Measurements from ENCODE around the gene CD37. TPM values are rescaled to one million over a fixed set of nuclear protein-coding genes. Genes with fewer than 3 reads are reported as not detected.
A peak's percentile ranks its signal among the peaks of the same experiment; 100 is the strongest.

Gene CD37
- total RNA-seq, 2 experiments from 2014 or later = 131 to 137 TPM

DNA sequence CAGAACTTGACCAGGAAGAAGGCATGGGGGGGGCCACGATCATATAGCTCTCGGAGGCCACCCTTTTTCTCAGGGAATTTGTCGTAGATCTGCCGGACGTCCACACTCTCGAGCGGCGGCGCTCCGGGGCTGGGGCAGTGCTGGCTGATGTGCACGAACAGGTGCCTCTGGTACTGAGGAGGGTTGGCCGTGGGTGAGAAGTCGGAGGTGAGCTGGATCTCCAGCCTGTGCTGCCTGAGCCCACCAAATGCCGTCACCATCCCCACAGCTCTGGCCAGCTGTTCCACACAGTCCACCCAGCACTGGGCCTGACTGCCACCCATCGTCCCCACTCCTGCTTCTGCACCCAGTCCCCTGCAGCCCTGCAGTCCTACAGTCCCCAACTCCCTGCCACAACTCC lies 12.0 kb downstream of the CD37 start:
- H3K36me3 Mint-ChIP-seq (ENCODE audit: low read depth) = no peaks in the 10 kb centered on the region
- no peaks in the 10 kb centered on the region for H3K9me3 Mint-ChIP-seq
- DNase-seq = no peak
- H3K4me1 Mint-ChIP-seq (ENCODE audit: low read depth) = peaks cover 11% of the 10 kb centered on the region
- H3K27me3 Mint-ChIP-seq = no peaks in the 10 kb centered on the region
- ChIA-PET POLR2A (interaction anchor here (1.3 kb wide), 2 partner anchors 11 to 12 kb away, joined by 3 to 4 read pairs; no protein-coding TSS in a partner anchor), CTCF (interaction anchor here (2.0 kb wide), 1 partner anchor 46 kb away, joined by 9 read pairs; no protein-coding TSS in a partner anchor)
- TF ChIP-seq, protein P1, sequence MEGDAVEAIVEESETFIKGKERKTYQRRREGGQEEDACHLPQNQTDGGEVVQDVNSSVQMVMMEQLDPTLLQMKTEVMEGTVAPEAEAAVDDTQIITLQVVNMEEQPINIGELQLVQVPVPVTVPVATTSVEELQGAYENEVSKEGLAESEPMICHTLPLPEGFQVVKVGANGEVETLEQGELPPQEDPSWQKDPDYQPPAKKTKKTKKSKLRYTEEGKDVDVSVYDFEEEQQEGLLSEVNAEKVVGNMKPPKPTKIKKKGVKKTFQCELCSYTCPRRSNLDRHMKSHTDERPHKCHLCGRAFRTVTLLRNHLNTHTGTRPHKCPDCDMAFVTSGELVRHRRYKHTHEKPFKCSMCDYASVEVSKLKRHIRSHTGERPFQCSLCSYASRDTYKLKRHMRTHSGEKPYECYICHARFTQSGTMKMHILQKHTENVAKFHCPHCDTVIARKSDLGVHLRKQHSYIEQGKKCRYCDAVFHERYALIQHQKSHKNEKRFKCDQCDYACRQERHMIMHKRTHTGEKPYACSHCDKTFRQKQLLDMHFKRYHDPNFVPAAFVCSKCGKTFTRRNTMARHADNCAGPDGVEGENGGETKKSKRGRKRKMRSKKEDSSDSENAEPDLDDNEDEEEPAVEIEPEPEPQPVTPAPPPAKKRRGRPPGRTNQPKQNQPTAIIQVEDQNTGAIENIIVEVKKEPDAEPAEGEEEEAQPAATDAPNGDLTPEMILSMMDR (IDR thresholded peaks at IDR 0.05) = no peak
- ATAC-seq = peak; percentile 17
- no peak overlapping the region for H3K4me3 Mint-ChIP-seq
- intact Hi-C loops (cut with micrococcal nuclease) = no loop called here
- no peak overlapping the region for H3K27ac Mint-ChIP-seq

- Mint-ChIP-seq H3K4me1 (ENCODE audit: low read depth) (peaks cover 8% of the 10 kb centered on the region), H3K27me3 (no peaks in the 10 kb centered on the region), H3K36me3 (ENCODE audit: low read depth) (no peaks in the 10 kb centered on the region), H3K27ac (no peak overlapping the region), H3K9me3 (no peaks in the 10 kb centered on the region), H3K4me3 (no peak overlapping the region)
- ChIA-PET POLR2A (interaction anchor here (1.3 kb wide), 2 partner anchors 11 to 12 kb away, joined by 3 to 4 read pairs; no protein-coding TSS in a partner anchor), CTCF (interaction anchor here (0.8 to 2.0 kb wide), 2 partner anchors 13 to 46 kb away, joined by 4 to 9 read pairs; partner anchors contain the start of gene CD37)
- ATAC-seq (peak; percentile 87), DNase-seq (peak; percentile 42)
- intact Hi-C loops (cut with micrococcal nuclease) = no loop called here
- TF ChIP-seq, protein P1 (IDR thresholded peaks at IDR 0.05) = no peak
Observed at GRCh38 chr19:49347835-49348234, 12.6 kb downstream of the CD37 start.

DNA sequence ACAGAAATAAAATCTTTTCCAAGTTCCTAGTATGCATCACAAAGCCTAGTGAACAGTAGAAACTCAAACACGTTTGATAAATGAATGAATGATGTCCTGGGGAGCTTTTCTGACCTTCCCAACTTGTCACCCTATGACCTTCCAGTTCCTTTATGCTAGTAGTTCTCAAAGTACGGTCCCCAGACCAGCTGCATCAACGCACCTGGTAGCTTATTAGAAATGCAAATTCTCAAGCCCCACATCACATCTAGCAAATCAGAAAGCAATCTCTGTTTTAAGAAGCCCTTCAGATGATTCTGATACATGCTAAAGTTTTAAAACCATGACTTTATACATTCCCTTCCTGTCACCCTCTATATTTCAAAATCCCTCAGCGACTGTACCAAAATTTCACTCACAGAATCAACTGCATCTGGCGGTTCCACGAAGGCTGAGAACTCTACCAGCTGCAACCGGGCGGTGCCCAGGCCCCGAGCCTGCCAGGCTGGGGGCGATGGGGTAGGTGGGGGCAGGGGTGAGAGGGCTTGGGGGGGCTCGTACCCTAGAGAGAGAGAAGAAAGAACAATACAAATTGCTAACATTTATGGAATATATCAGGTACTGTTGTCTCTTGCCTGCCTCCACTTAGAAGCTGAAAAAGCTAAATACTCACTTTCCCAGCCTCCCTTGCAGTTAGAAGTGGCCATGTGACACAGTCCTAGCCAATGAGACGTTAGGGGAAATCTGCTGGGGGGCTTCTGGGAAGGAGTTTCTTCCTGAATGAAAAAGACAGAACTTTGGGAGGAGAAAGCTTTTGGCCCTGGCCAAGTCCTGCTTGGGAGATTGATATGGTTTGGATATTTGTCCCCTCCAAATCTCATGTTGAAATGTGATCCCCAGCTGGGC lies 13.3 kb downstream of the CD37 start:
- Mint-ChIP-seq H3K36me3 (ENCODE audit: low read depth) (no peaks in the 10 kb centered on the region), H3K27ac (no peak overlapping the region), H3K4me1 (ENCODE audit: low read depth) (peaks cover 6% of the 10 kb centered on the region), H3K27me3 (no peaks in the 10 kb centered on the region), H3K9me3 (no peaks in the 10 kb centered on the region), H3K4me3 (no peak overlapping the region)
- ChIA-PET POLR2A (interaction anchor here (1.2 to 1.7 kb wide), 4 partner anchors 12 to 13 kb away, joined by 3 to 4 read pairs (median 4); no protein-coding TSS in a partner anchor), CTCF (interaction anchor here (0.8 to 2.3 kb wide), 3 partner anchors 14 to 47 kb away, joined by 4 to 9 read pairs (median 6); partner anchors contain the start of gene CD37)
- ATAC-seq (no peak), DNase-seq (no peak)
- TF ChIP-seq, protein P1 (IDR thresholded peaks at IDR 0.05) = no peak
- intact Hi-C loops (cut with micrococcal nuclease) = no loop called here

- no peaks in the 10 kb centered on the region for H3K36me3 Mint-ChIP-seq (ENCODE audit: low read depth)
- ChIA-PET POLR2A (interaction anchor here (1.7 kb wide), 1 partner anchor 11 kb away, joined by 3 read pairs; no protein-coding TSS in a partner anchor), CTCF (interaction anchor here (2.3 kb wide), 1 partner anchor 22 kb away, joined by 6 read pairs; no protein-coding TSS in a partner anchor)
- no peaks in the 10 kb centered on the region for H3K27me3 Mint-ChIP-seq
- DNase-seq (no peak), ATAC-seq (no peak)
- no peak overlapping the region for H3K27ac Mint-ChIP-seq
- TF ChIP-seq, protein P1 (IDR thresholded peaks at IDR 0.05) = no peak
- H3K9me3 Mint-ChIP-seq = no peaks in the 10 kb centered on the region
- intact Hi-C loops (cut with micrococcal nuclease) = no loop called here
- H3K4me1 Mint-ChIP-seq (ENCODE audit: low read depth) = peaks cover 4% of the 10 kb centered on the region
- no peak overlapping the region for H3K4me3 Mint-ChIP-seq
Observed at GRCh38 chr19:49349567-49349966, 14.4 kb downstream of the CD37 start.

DNA sequence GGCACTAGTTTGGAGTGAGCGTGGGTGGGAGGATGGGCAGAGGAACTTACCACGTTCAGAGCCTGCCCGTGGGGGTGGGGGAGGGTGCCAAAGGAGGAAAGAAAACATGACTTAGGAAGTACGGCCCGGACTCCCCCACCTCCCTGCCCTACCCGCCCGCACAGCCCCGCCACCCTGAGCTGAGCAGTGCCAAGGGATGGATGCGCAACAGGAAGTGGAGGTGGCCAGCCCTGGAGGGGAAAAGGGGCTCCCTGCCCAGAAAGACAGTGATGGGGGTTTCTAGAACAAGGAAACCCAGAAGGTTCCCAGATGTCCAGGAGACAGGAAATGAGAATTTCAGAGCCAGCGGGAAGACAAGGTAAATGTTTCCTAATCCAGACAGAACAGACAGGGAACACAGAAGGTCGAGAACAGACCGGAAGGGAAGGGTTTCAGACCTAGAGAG lies 20.7 kb downstream of the CD37 start:
- Mint-ChIP-seq H3K4me1 (ENCODE audit: low read depth) (peaks cover 10% of the 10 kb centered on the region), H3K27ac (no peak overlapping the region), H3K27me3 (peaks cover 17% of the 10 kb centered on the region), H3K4me3 (no peak overlapping the region), H3K36me3 (ENCODE audit: low read depth) (no peaks in the 10 kb centered on the region), H3K9me3 (no peaks in the 10 kb centered on the region)
- no peak for ATAC-seq
- intact Hi-C loops (cut with micrococcal nuclease) = no loop called here
- TF ChIP-seq, protein P1 (IDR thresholded peaks at IDR 0.05) = no peak
- CTCF ChIA-PET = no interaction called here
- POLR2A ChIA-PET = no interaction called here
- peak; percentile 17 for DNase-seq

Data from activated CD8-positive, alpha-beta T cell treated with anti-CD3 and anti-CD28 coated beads for 36 hours (primary cell).